Epithelial cell of alveolus of lung (primary cell): Measurements from ENCODE around the gene TNFRSF25. TPM values are rescaled to one million over a fixed set of nuclear protein-coding genes. Genes with fewer than 3 reads are reported as not detected.

Experiments used
- total RNA-seq: library from RNA; depleted of rRNA; stranded (reverse); fragments of >200 nt; gene quantifications from 2 replicates; pipeline ENCODE4 v1.2.1, GENCODE V29; 2015

Gene TNFRSF25
- 0.26 and 7.8 TPM in 2 replicates for total RNA-seq

DNA sequence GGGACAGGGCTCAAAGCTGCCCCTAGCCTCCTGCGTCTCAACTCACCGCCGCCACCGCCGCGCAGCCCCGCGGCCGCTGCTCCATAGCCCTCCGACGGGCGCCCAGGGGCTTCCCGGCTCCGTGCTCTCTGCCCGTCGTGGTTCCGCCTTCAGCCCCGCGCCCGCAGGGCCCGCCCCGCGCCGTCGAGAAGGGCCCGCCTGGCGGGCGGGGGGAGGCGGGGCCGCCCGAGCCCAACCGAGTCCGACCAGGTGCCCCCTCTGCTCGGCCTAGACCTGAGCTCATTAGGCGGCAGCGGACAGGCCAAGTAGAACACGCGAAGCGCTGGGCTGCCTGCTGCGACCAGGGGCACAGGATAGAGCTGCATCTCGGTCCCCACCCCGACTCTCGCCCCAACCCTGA is at the start of gene TNFRSF25:
TNFRSF25 (minus strand) TSS at position 151 of the 400 bp plus-strand sequence; CDS start at position 85, 66 bp downstream.

DNA sequence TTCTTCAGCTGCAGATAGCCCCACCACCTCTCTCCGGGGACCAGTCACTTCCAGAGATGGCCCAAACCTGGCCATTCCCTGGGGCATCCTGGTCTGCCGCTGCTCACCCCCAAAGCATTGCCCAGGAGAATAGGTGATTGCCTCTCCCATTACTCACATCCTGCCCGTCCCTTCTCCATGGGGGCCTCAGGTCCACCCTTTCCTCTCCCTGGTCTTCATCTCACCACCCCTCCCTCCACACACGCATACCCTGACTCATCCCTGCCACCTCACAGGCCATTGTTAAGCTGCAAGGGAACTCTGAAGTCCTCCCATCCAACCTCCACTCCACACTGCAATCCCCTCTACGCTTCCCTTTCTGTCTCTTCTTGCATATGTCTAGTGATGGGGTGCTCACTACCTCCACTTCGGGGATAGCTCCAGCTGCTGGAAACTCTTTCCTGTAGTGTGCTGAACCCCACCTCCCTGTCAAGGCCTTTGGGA is 25.5 kb upstream of the TNFRSF25 start, which contains the start of gene PLEKHG5:
PLEKHG5 (minus strand) TSS at position 188 of the 483 bp plus-strand sequence. CDS start 14,096 bp downstream, outside the sequence.

GRCh38 chr1:6424619-6425593 is 41.1 kb downstream of the TNFRSF25 start, which contains the start of gene ESPN:
ESPN (plus strand) TSS chr1:6424776; CDS start chr1:6424956, 180 bp downstream.

GRCh38 chr1:6419804-6420453 is 46.0 kb downstream of the TNFRSF25 start, which contains the start of gene HES2:
HES2 (minus strand) TSS chr1:6419919; CDS start chr1:6419820, 99 bp downstream.

Other genes with a start within 250 kb of the TNFRSF25 start
- 42.0 and 58.6 TPM in 2 replicates for gene ICMT, start 230.2 kb downstream of the TNFRSF25 start, total RNA-seq
- gene HES3, start 222.0 kb downstream of the TNFRSF25 start, total RNA-seq, result not detected in 2 replicates
- 5.4 and 6.6 TPM in 2 replicates for gene GPR153, start 205.1 kb downstream of the TNFRSF25 start, total RNA-seq
- gene ACOT7, start 72.4 kb downstream of the TNFRSF25 start, total RNA-seq, result 36.4 and 66.1 TPM in 2 replicates
- 0.08 and 5.0 TPM in 2 replicates for gene HES2, start 46.3 kb downstream of the TNFRSF25 start, total RNA-seq
- gene ESPN, start 41.4 kb downstream of the TNFRSF25 start, total RNA-seq, result 0.13 TPM in 1 of 2 replicates, not detected in the other
- gene PLEKHG5, start 25.5 kb upstream of the TNFRSF25 start, total RNA-seq, result 5.3 and 15.7 TPM in 2 replicates
- gene NOL9, start 88.3 kb upstream of the TNFRSF25 start, total RNA-seq, result 13.2 and 18.0 TPM in 2 replicates
- gene TAS1R1, start 89.1 kb upstream of the TNFRSF25 start, total RNA-seq, result not detected in 2 replicates
- gene ZBTB48, start 113.8 kb upstream of the TNFRSF25 start, total RNA-seq, result 9.6 and 16.4 TPM in 2 replicates
- gene KLHL21, start 136.7 kb upstream of the TNFRSF25 start, total RNA-seq, result 32.7 and 35.9 TPM in 2 replicates
- gene PHF13, start 147.6 kb upstream of the TNFRSF25 start, total RNA-seq, result 12.4 and 19.4 TPM in 2 replicates
- gene THAP3, start 158.7 kb upstream of the TNFRSF25 start, total RNA-seq, result 22.4 and 36.2 TPM in 2 replicates
- gene DNAJC11, start 235.6 kb upstream of the TNFRSF25 start, total RNA-seq, result 20.4 and 25.7 TPM in 2 replicates